Measurements from ENCODE around the gene ALX3. TPM values are rescaled to one million over a fixed set of nuclear protein-coding genes. Genes with fewer than 3 reads are reported as not detected.

The ALX3 gene
- polyA plus RNA-seq, 1 experiment: 5.7 TPM

- Histone ChIP-seq H3K27me3 (ENCODE audit: control insufficient read depth, insufficient read depth, low read length) (peaks cover 4% of the 10 kb centered on the region; the same call in 1 of the 2 replicates), H3K4me3 (ENCODE audit: low read depth, low read length) (no peak overlapping the region), H3K36me3 (ENCODE audit: control insufficient read depth, insufficient read depth, low read length) (no peaks in the 10 kb centered on the region; the same call in 1 of the 2 replicates)
- no peak for DNase-seq (ENCODE audit: low read depth)
- POLR2A ChIA-PET: no interaction called here
- no peak for TF ChIP-seq CTCF (IDR thresholded peaks at IDR 0.05; ENCODE audit: insufficient read depth, low read depth, low read length)
- CTCF ChIA-PET: interaction anchor here (0.8 to 3.1 kb wide), 6 partner anchors 9 to 94 kb away, joined by 3 to 15 read pairs (median 4); no protein-coding TSS in a partner anchor
Observed at GRCh38 chr1:110113551-110113950, 43.1 kb upstream of the ALX3 start.

DNA sequence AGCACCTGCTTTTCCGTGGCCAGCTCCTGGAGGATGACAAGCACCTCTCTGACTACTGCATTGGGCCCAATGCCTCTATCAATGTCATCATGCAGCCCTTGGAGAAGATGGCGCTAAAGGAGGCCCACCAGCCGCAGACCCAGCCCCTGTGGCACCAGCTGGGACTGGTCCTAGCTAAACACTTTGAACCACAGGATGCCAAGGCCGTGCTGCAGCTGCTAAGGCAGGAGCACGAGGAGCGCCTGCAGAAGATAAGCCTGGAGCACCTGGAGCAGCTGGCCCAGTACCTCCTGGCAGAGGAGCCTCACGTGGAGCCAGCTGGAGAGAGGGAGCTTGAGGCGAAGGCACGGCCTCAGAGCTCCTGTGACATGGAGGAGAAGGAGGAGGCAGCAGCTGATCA lies 42.2 kb upstream of the ALX3 start:
- no peaks in the 10 kb centered on the region; the same call in 1 of the 2 replicates for H3K36me3 ChIP-seq (ENCODE audit: control insufficient read depth, insufficient read depth, low read length)
- peaks cover 4% of the 10 kb centered on the region; the same call in 1 of the 2 replicates for H3K27me3 ChIP-seq (ENCODE audit: control insufficient read depth, insufficient read depth, low read length)
- TF ChIP-seq CTCF (IDR thresholded peaks at IDR 0.05; ENCODE audit: insufficient read depth, low read depth, low read length): no peak
- no peak overlapping the region for H3K4me3 ChIP-seq (ENCODE audit: low read depth, low read length)
- POLR2A ChIA-PET: no interaction called here
- CTCF ChIA-PET: interaction anchor here (0.9 to 3.1 kb wide), 7 partner anchors 8 to 83 kb away, joined by 3 to 15 read pairs (median 5); no protein-coding TSS in a partner anchor
- DNase-seq (ENCODE audit: low read depth): no peak

DNA sequence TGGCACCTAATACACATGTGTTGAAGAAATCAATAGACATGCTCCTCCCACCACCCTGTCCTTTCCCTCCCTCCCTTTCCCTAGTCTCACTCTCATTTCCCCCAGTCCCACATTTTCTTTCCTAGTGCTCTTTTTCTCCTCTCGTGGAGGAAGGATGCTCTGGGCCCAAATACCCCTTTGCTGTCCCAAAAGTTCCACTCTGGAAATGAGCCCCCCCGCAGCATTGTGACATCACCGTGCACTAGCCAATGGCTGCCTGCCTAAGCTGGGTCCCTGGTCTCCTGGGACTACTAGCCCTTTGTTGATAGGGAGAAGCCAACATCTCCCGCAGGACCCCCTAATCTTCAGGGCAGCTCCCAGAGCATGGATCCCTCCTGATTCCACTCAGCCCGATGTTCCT lies 41.7 kb upstream of the ALX3 start, which contains the start of gene UBL4B:
TSS of gene UBL4B (plus strand) at position 301 of the 400 bp plus-strand sequence. CDS start at position 393, 92 bp downstream.
- no peak for DNase-seq (ENCODE audit: low read depth)
- peaks cover 4% of the 10 kb centered on the region; the same call in 1 of the 2 replicates for H3K27me3 ChIP-seq (ENCODE audit: control insufficient read depth, insufficient read depth, low read length)
- ChIA-PET CTCF (interaction anchor here (0.9 to 3.1 kb wide), 7 partner anchors 7 to 82 kb away, joined by 3 to 15 read pairs (median 5); no protein-coding TSS in a partner anchor), POLR2A (no interaction called here)
- H3K36me3 ChIP-seq (ENCODE audit: control insufficient read depth, insufficient read depth, low read length): no peaks in the 10 kb centered on the region; the same call in 1 of the 2 replicates
- H3K4me3 ChIP-seq (ENCODE audit: low read depth, low read length): no peak within 1 kb of the TSS
- TF ChIP-seq CTCF (IDR thresholded peaks at IDR 0.05; ENCODE audit: insufficient read depth, low read depth, low read length): no peak

DNA sequence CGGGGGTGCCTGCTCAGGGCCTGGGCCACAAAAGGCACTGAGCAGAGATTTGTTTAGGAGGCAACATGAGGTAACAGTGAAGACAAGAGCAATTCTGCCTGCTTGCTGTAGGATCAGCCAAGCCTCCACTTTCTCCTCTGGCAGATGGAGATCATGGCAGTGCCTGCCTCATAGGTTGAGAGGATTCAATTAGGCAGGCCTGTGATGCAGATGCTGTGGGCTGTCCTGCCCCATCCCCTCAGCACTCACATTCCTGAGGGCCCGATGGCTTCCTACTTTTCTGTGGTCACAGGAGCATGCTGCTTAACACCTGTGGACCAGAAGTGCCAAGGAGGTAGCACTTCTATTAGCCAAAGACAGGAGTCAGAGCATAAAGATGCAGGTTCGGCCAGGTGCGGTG lies 40.6 kb upstream of the ALX3 start:
- ChIA-PET CTCF (interaction anchor here (1.5 to 15.1 kb wide), 2 partner anchors 22 to 82 kb away, joined by 4 to 246 read pairs; no protein-coding TSS in a partner anchor), POLR2A (no interaction called here)

More for the DNA sequence above, 40.6 kb upstream of the ALX3 start:
- H3K36me3 ChIP-seq (ENCODE audit: control insufficient read depth, insufficient read depth, low read length): no peaks in the 10 kb centered on the region; the same call in 1 of the 2 replicates
- DNase-seq (ENCODE audit: low read depth): no peak
- TF ChIP-seq CTCF (IDR thresholded peaks at IDR 0.05; ENCODE audit: insufficient read depth, low read depth, low read length): no peak
- H3K4me3 ChIP-seq (ENCODE audit: low read depth, low read length): no peak overlapping the region
- peaks cover 4% of the 10 kb centered on the region; the same call in 1 of the 2 replicates for H3K27me3 ChIP-seq (ENCODE audit: control insufficient read depth, insufficient read depth, low read length)
